ENCODE results near the gene CCNF.

The CCNF gene

DNA sequence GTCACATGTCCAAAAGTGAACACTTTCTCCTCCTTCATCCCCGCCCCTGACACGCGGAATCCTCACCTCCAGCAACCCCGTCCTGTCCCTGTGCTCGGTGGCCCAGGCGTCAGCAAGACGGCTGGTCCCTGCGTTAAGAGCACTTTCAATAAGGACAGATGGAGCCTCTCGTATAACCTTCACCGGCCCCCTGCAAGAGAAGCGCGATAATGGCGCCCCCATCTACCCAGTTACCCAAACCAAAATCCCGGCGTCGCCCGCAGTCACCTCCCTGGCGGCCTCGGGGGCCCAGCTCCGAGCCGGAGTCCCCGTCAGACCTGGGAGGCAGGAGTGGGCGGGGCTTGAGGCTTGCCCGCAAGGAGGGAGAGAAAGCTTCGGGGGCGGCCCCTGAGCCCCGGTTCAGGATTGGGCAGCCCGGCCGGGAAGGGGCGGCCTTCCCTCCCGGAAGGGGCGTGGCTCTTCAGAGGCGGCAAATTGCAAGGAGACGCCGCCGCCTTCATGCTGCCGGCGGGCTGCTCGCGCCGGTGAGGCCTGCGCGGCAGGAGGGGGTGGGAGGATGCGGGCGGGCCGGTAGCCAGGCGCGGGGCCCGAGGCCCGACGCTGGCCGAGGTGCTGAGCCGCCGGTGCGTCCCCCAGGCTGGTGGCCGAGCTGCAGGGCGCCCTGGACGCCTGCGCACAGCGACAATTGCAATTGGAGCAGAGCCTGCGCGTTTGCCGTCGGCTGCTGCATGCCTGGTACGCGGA is 30.6 kb downstream of the CCNF start, which contains the start of gene TEDC2:
TEDC2 (plus strand) TSS at position 463 of the 744 bp plus-strand sequence; CDS start at position 499, 36 bp downstream.
- H3K36me3 Mint-ChIP-seq, result peaks cover 46% of the 10 kb centered on the region
- H3K4me1 Mint-ChIP-seq, result peaks cover 15% of the 10 kb centered on the region
- DNase-seq (ENCODE audit: low spot score in 2 of 2) (peak; percentile 94 to 98), ATAC-seq (peak; percentile 95)
- peak within 1 kb of the TSS; percentile 87 for H3K4me3 Mint-ChIP-seq
- no peaks in the 10 kb centered on the region for H3K9me3 Mint-ChIP-seq
- peak within 1 kb of the TSS; percentile 96 for H3K27ac Mint-ChIP-seq

DNA sequence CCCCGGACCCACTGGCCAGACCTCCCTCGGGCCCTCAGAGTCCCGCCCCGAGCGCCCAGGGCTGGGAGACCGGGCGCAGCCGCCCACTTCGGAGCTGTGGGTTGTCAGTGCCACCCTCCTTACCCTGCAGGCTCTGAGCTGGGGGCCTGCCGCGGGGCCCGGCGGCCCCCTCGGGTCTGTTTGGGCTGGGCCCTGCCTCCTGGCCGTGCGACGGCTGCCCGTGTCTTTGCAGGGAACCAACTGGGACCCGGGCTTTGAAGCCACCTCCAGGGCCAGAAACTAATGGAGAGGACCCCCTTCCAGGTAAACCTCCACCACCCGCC is 31.1 kb downstream of the CCNF start:
- Mint-ChIP-seq H3K9me3 (no peaks in the 10 kb centered on the region), H3K4me1 (peaks cover 15% of the 10 kb centered on the region), H3K36me3 (peaks cover 41% of the 10 kb centered on the region), H3K4me3 (peak overlapping the region; percentile 87), H3K27ac (no peak overlapping the region)
- DNase-seq (ENCODE audit: low spot score in 2 of 2) (no peak), ATAC-seq (no peak)

DNA sequence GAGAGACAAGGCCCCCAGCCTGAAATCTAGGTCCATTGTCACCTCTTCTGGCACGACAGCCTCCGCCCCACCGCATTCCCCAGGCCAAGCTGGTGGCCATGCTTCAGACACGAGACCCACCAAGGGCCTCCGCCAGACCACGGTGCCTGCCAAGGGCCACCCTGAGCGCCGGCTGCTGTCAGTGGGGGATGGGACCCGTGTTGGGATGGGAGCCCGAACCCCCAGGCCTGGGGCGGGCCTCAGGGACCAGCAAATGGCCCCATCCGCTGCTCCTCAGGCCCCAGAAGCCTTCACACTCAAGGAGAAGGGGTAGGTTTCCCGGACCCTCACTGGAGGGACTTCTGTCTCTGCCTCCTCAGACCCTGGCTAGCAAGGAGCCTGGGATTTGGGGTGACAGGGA is 31.7 kb downstream of the CCNF start:
- no peak for DNase-seq (ENCODE audit: low spot score in 2 of 2)
- ATAC-seq, result no peak
- Mint-ChIP-seq H3K36me3 (peaks cover 35% of the 10 kb centered on the region), H3K4me1 (peaks cover 15% of the 10 kb centered on the region), H3K27ac (no peak overlapping the region), H3K9me3 (no peaks in the 10 kb centered on the region), H3K4me3 (peak overlapping the region; percentile 87)

DNA sequence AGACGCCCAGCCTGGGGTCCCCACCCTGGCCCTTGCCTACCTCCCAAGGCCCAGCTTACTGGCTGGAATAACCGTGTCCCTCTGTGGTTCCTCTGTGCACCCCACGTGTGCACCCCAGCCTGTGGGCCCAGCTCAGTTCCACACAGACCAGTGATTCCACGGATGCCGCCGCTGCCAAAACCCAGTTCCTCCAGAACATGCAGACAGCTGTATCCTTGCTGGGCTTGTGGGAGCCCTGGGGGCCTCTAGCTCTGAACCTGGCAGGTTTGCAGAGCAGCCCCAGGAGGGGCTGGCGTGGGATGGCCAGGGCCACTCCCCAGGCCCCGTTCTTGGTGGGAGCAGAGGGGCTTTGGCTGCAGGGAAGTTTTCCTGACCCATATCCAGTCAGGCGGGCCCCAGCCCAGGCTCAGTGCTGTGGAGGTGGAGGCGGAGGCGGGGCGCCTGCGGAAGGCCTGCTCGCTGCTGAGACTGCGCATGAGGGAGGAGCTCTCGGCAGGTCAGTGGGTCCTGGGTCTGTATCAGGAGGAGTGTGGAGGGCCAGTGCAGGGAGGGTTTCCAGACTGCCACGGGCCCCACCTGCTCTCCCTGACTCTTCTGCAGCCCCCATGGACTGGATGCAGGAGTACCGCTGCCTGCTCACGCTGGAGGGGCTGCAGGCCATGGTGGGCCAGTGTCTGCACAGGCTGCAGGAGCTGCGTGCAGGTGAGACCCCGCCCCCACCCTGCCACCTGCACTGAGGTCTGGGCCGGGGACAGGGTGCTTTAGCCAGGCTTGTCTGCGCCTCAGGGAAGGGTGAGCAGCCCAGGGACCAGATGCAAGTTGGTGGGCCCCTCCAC is 33.0 kb downstream of the CCNF start:
- peaks cover 24% of the 10 kb centered on the region for H3K36me3 Mint-ChIP-seq
- DNase-seq (ENCODE audit: low spot score in 2 of 2) (no peak), ATAC-seq (no peak)
- H3K27ac Mint-ChIP-seq, result no peak overlapping the region
- peaks cover 17% of the 10 kb centered on the region for H3K4me1 Mint-ChIP-seq
- no peaks in the 10 kb centered on the region for H3K9me3 Mint-ChIP-seq
- H3K4me3 Mint-ChIP-seq, result no peak overlapping the region

DNA sequence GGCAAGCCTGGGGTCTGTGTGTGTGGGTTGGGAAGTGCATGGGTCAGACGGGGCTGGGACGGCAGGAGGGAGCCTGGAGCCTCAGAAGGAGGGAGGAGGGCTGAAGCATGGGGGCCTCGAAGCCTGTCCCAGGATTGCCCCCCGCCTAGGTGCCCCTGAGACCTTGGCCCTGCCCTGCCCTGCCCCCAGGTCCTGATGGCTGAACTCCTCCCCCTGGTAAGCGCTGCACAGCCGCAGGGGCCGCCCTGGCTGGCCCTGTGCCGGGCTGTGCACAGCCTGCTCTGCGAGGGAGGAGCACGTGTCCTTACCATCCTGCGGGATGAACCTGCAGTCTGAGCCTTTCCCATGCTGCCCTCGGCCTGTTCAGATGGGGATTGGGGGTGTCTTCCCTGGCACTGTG is 35.1 kb downstream of the CCNF start:
- H3K4me3 Mint-ChIP-seq, result no peak overlapping the region
- H3K9me3 Mint-ChIP-seq, result no peaks in the 10 kb centered on the region
- H3K27ac Mint-ChIP-seq, result no peak overlapping the region
- ATAC-seq (no peak), DNase-seq (ENCODE audit: low spot score in 2 of 2) (no peak)
- peaks cover 18% of the 10 kb centered on the region for H3K4me1 Mint-ChIP-seq
- H3K36me3 Mint-ChIP-seq, result peaks cover 7% of the 10 kb centered on the region

DNA sequence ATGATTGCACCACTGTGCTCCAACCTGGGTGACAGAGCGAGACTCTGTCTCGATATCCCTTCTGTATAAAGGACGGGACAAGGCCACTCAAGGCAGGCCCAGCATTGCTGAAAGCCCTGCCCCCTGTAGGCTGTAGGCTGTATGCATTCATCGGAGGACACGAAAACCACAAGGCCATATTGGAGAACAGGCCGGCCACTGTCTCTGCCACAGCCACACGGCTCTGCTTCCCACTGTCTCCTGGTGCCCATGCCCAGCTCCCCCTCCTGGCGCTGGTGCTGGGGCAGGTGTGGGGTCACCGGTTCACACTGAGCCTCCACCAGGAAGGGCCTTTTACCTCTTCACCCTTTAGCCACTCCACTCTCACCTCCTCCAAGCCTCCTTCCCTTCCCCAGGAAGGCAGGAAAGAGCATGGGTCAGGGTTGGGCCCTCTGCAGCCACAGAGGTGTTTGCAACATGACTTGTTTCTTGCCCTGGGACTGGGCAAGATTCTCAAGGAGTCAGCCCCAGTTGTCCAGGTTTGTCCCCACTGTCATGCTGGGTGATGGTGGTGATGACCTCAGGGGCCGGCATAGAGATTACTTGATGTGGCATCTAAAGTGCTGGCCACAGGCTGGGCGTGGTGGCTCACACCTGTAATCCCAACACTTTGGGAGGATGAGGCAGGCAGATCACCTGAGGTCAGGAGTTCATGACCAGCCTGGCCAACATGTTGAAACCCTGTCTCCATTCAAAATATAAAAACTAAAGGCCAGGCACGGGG is 36.6 kb downstream of the CCNF start:
- H3K36me3 Mint-ChIP-seq, result no peaks in the 10 kb centered on the region
- ATAC-seq (no peak), DNase-seq (ENCODE audit: low spot score in 2 of 2) (no peak)
- no peak overlapping the region for H3K4me3 Mint-ChIP-seq
- peaks cover 19% of the 10 kb centered on the region for H3K4me1 Mint-ChIP-seq
- no peaks in the 10 kb centered on the region for H3K9me3 Mint-ChIP-seq
- no peak overlapping the region for H3K27ac Mint-ChIP-seq

DNA sequence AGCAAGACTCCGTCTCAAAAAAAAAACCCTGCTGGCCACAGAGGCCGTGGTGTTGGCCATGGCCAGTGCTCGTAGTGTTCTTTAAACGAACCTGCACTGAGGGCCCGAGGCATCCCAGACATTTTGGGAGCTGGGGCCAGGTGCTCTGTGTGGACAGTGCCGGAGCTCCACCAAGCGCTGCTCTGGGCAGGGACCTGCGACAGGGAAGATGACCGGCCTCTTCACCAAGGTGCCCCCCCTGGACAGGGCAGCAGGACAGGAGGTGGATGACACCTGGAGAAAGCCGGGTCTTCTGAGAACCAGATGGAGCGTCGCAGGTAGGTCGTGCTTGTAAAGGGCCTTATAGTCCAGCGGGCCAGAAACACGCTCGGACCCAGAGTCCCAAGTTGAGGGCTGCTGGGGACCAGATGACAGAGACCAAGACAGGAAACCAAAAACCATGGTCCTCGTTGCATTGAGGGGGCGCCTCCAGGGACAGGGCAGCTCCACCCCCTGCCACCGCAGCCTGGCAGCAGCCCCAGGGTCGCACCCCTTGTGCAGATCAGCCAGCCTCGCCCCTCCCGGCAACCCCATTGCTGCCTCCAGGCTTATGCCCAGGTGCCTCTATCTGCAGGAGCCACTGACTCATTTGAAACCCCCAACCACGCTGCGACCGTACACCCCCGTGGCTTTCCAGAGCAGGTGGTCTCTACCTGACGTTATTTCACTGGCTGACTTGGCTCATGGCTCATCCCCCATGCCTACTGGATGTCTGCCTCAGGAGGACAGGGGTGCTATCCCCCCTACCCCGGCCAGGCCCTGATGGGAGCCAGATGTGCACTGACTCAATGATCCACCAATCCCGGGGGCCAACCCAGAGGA is 37.6 kb downstream of the CCNF start:
- Mint-ChIP-seq H3K27ac (no peak overlapping the region), H3K9me3 (no peaks in the 10 kb centered on the region), H3K4me3 (peak overlapping the region; percentile 7), H3K36me3 (no peaks in the 10 kb centered on the region), H3K4me1 (peaks cover 19% of the 10 kb centered on the region)
- DNase-seq (ENCODE audit: low spot score in 2 of 2) (no peak), ATAC-seq (no peak)

DNA sequence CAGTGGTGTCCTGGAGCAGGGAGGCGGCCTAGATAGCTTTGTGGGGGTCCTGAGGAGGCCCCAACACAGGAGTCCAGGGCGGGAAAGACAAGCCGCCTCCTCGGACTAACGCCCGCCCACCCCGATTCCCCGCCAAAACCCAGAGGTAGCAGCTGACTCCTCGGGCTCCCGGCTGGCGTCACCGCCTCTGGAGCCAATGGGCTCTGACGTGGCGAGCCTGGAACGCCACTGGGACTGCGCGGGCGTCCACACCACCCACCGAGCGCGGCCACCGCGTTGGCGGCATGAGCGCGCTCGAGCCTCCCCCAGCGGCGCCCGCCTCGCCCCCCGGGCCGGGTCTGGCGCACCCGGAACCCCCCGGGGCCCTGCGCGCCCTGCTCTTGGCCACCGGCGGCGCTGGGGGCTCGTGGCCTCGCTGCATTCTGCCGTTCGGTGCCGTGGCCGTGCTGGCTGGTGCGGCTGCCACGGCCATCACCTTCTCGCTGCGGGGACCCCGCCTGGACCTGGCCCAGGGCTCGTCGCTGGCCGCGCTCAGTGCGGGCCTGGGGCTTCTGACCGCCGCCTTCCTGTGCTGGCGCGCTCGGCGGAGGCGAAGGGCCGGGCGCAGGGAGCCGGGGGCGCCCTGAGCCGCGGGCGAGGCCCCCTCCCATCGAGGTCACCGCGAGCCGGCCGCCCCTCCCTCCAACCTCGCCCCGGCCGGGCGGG is 38.4 kb downstream of the CCNF start:
- Mint-ChIP-seq H3K36me3 (no peaks in the 10 kb centered on the region), H3K9me3 (no peaks in the 10 kb centered on the region), H3K27ac (no peak overlapping the region), H3K4me3 (peak overlapping the region; percentile 53), H3K4me1 (peaks cover 19% of the 10 kb centered on the region)
- no peak for DNase-seq (ENCODE audit: low spot score in 2 of 2)
- ATAC-seq, result peak; percentile 41

DNA sequence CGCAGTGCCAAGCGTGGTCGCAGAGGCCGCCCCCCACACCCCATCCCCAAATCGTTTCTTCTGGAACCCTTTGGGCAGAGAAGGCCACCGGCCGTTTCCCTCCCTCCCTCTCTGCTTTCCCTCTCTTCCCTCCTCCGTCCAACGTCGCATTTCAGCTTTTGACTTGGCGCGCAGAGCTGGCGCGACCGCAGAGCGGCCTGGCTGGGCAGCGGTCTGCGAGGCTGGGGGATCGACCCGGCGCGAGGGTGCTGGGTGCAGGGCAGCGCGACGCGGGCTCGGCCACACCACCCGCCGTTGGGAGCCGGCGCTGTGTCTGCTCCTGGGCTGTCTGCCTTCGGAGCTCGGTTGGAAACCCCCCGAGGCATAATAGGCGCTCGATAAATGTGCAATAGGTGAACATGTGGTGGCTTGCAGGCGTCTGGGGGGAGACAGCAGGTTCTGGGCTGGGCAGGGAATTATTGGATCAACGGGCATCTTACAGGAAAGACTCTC is 39.0 kb downstream of the CCNF start:
- peaks cover 24% of the 10 kb centered on the region for H3K4me1 Mint-ChIP-seq
- no peak overlapping the region for H3K27ac Mint-ChIP-seq
- H3K9me3 Mint-ChIP-seq, result no peaks in the 10 kb centered on the region
- H3K36me3 Mint-ChIP-seq, result no peaks in the 10 kb centered on the region
- DNase-seq (ENCODE audit: low spot score in 2 of 2) (no peak), ATAC-seq (peak; percentile 44)
- peak overlapping the region; percentile 53 for H3K4me3 Mint-ChIP-seq

DNA sequence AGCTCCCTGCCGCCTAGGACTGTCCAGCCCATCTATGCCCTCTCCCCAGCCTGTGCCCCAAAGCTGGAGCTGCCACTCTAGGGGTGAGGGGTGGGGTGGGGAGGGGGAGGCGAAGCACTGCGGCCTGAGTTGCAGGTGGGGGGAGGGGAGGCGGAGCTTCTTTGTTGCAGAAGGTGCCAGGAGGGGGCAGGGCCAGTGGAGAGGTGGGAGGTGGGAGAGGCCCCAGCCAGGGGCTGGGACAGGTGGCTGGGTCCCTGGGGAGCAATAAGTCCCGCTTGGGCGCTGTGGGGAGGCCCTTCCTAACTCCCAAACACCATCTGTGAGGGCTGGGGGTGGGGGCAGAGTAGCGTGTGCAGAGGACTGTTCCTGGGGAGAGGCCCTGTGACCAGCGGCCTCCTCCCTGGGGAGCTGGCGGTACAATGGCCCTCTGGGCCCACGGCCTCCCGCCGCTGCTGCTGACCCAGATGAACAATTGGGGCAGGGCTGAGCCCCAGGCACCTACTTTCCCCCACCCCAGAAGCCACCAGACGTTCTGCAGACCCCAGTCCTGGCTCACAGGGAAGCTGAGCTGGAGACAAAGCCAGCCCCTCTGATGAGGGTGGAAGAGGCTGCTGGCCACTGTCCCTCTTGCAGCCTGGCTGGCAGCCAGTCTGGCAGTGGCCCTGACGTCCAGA is 39.6 kb downstream of the CCNF start:
- no peak for ATAC-seq
- Mint-ChIP-seq H3K4me1 (peaks cover 26% of the 10 kb centered on the region), H3K9me3 (no peaks in the 10 kb centered on the region), H3K27ac (no peak overlapping the region), H3K36me3 (no peaks in the 10 kb centered on the region), H3K4me3 (peak overlapping the region; percentile 53)
- no peak for DNase-seq (ENCODE audit: low spot score in 2 of 2)

DNA sequence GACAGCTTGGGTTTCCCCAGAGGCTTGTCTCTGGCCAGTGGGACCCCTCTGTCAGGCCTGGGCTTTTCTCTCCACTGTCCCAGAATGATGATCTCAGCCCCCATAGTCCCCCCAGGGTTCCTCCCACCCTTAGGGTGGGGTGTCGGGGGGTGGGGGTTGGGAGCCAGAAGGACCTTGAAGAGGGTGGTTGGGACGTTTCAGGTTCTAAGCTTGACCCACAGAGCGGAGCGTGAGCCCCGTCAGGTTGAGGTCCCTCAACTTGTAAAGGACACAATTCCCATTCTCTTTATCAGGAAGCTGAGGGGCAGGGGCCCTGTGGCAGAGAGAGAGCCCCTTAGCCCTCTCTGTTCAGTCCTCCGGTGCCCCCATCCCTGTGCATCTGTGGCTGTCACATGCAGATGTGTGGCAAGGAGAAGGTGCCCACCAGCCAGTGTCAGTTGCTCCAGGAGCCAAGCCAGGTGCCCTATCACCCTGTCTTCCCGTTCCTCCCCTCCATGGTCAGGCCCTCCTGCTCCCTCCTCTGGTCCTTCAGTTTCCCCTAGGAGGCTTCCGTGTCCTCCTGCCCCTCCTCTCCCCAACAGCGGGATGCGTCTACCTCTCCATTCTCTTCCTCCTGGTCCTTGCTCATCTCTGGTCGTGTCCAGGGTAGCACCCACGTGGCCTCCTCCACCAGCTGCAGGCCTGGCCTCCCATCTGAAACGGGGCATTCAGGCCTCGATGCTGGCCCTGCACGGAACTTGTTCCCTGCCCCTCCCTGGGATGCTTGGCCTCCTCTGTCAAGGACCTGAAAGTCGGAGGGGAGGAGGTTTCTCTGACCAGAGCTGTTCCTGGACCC is 40.4 kb downstream of the CCNF start:
- no peak for ATAC-seq
- H3K27ac Mint-ChIP-seq, result peak overlapping the region; percentile 81
- H3K4me1 Mint-ChIP-seq, result peaks cover 26% of the 10 kb centered on the region
- no peaks in the 10 kb centered on the region for H3K36me3 Mint-ChIP-seq
- peak overlapping the region; percentile 53 for H3K4me3 Mint-ChIP-seq
- DNase-seq (ENCODE audit: low spot score in 2 of 2), result no peak
- H3K9me3 Mint-ChIP-seq, result no peaks in the 10 kb centered on the region

DNA sequence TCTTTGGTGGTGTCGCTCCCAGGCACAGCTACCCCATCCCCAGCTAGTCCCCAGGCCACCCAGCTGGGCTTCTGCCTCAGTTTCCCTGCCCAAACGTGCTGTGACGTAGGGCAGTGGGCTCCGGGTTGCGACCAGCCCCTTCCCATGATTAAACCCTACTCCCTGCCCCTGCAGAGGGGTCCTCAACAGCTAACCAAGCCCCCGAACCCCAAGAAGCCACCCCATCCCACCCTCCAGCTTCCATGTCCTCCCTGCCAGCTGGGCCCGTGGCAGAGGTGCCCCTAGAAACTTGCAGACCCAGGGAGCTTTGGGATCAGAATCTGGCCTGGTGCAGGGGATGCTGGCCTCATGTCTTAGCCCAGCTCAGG is 41.0 kb downstream of the CCNF start:
- H3K36me3 Mint-ChIP-seq, result no peaks in the 10 kb centered on the region
- no peak for ATAC-seq
- no peak overlapping the region for H3K4me3 Mint-ChIP-seq
- no peaks in the 10 kb centered on the region for H3K9me3 Mint-ChIP-seq
- no peak for DNase-seq (ENCODE audit: low spot score in 2 of 2)
- peak overlapping the region; percentile 81 for H3K27ac Mint-ChIP-seq
- peaks cover 26% of the 10 kb centered on the region for H3K4me1 Mint-ChIP-seq

DNA sequence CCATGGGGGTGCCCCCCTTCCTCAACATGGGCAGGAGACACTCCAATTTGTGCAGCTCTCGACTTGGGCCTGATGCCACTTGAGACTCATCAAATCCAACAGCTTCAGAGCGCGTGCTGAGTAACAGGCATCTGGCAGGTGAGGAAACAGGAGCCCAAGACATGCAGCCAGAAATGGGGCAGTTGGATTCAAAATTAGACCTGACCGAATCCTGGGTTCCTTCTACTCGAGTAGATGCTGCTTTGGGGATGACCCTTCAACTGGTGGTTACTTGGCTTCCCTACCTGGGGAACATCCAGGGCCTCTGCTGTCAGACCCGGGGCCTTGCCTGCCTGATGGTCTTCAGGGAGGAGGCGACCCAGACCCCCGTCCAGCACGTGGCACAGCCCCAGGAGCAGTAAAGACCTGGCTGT is 41.4 kb downstream of the CCNF start:
- Mint-ChIP-seq H3K9me3 (no peaks in the 10 kb centered on the region), H3K4me3 (no peak overlapping the region), H3K27ac (no peak overlapping the region), H3K4me1 (peaks cover 26% of the 10 kb centered on the region), H3K36me3 (no peaks in the 10 kb centered on the region)
- no peak for ATAC-seq
- DNase-seq (ENCODE audit: low spot score in 2 of 2), result no peak
